KMS-11 (cell line): ENCODE measurements around the gene ANGPT4.

Source experiments
- H2AFZ ChIP-seq: fragments of 200-600 bp; sonication (generic); 2 replicates; pipeline ENCODE4 v1.6.1; 2016; ENCODE audit warnings: antibody characterized with exemption, mixed run types, low read depth
- H3K27ac ChIP-seq: fragments of 200-600 bp; sonication (generic); 2 replicates; pipeline ENCODE4 v1.6.1; 2016; ENCODE audit warnings: mild to moderate bottlenecking, mixed run types
- H3K27me3 ChIP-seq: fragments of 200-600 bp; sonication (generic); 2 replicates; pipeline ENCODE4 v1.6.1; 2017; ENCODE audit warnings: mild to moderate bottlenecking, low read depth, mixed run types, moderate library complexity; ENCODE audit not compliant: insufficient read depth
- H3K36me3 ChIP-seq: fragments of 200-600 bp; sonication (generic); 2 replicates; pipeline ENCODE4 v1.6.1; 2017; ENCODE audit warnings: mild to moderate bottlenecking, mixed run types; ENCODE audit not compliant: insufficient read depth
- H3K4me1 ChIP-seq: fragments of 200-600 bp; sonication (generic); 2 replicates; pipeline ENCODE4 v1.6.1; 2016; ENCODE audit warnings: mild to moderate bottlenecking, low read depth, mixed run types; ENCODE audit not compliant: poor library complexity, severe bottlenecking
- H3K4me2 ChIP-seq: fragments of 200-600 bp; sonication (generic); 2 replicates; pipeline ENCODE4 v1.7.0; 2016; ENCODE audit warnings: mild to moderate bottlenecking, mixed run types
- H3K4me3 ChIP-seq: fragments of 200-600 bp; sonication (generic); IDR thresholded peaks from 2 replicates; pipeline ENCODE4 v1.6.1; 2017; ENCODE audit warnings: low read depth, low read length, mixed read lengths; ENCODE audit not compliant: insufficient read depth
- H3K79me2 ChIP-seq: fragments of 200-600 bp; sonication (generic); 2 replicates; pipeline ENCODE4 v1.6.1; 2016; ENCODE audit warnings: low read depth, mixed run types; ENCODE audit not compliant: insufficient read depth
- H3K9ac ChIP-seq: fragments of 200-600 bp; sonication (generic); 2 replicates; pipeline ENCODE4 v1.6.1; 2016; ENCODE audit warnings: mild to moderate bottlenecking, mixed run types
- H4K20me1 ChIP-seq: fragments of 200-600 bp; sonication (generic); 2 replicates; pipeline ENCODE4 v1.6.1; 2016; ENCODE audit warnings: mild to moderate bottlenecking, mixed run types; ENCODE audit not compliant: insufficient read depth
- CTCF ChIP-seq: fragments of 200-600 bp; sonication (generic); conservative IDR thresholded peaks from 2 replicates; pipeline ENCODE4 v1.6.1; 2017; ENCODE audit warnings: low read depth, mild to moderate bottlenecking, antibody characterized with exemption, low read length, moderate library complexity, mixed read lengths

The ANGPT4 gene

GRCh38 chr20:872855-873520, 43.1 kb downstream of the ANGPT4 start:
- Histone ChIP-seq H3K79me2 (no peaks in the 10 kb centered on the region), H3K4me2 (no peak overlapping the region), H3K27ac (no peak overlapping the region), H3K9ac (no peak overlapping the region), H3K36me3 (no peaks in the 10 kb centered on the region), H3K4me3 (no peak overlapping the region), H3K4me1 (no peaks in the 10 kb centered on the region), H4K20me1 (no peaks in the 10 kb centered on the region), H3K27me3 (no peaks in the 10 kb centered on the region), H2AFZ (no peak overlapping the region)
- no peak for TF ChIP-seq CTCF

- TF ChIP-seq CTCF: no peak
- Histone ChIP-seq H3K27me3 (no peaks in the 10 kb centered on the region), H3K4me1 (no peaks in the 10 kb centered on the region), H3K79me2 (no peaks in the 10 kb centered on the region), H4K20me1 (no peaks in the 10 kb centered on the region), H2AFZ (no peak overlapping the region), H3K4me3 (no peak overlapping the region), H3K9ac (no peak overlapping the region), H3K36me3 (no peaks in the 10 kb centered on the region), H3K27ac (no peak overlapping the region), H3K4me2 (no peak overlapping the region)
These were observed 44.2 kb downstream of the ANGPT4 start for GRCh38 chr20:871948-872347.

GRCh38 chr20:871436-871835, 44.7 kb downstream of the ANGPT4 start:
- no peak for TF ChIP-seq CTCF

DNA sequence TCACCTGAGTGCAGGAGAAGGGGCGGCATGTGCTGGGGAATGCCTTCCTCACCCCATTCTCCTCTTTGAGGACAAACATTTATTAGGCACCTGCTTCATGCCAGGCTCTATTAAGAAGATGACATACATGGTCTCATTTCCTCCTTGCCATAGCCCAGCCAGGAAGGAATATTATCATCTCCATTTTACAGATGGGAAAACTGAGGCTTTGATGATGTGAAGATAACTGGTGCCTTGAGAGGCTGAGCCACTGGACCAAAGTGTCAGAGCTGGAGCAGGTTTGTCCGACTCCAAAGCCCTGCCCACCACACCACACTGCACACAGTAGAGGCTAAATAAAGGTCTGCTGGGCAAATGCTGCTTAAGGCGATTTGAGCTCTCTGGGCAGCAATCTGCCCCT, 45.4 kb downstream of the ANGPT4 start:
- Histone ChIP-seq H3K4me1 (no peaks in the 10 kb centered on the region), H3K4me2 (no peak overlapping the region), H3K79me2 (no peaks in the 10 kb centered on the region), H3K9ac (no peak overlapping the region), H3K4me3 (no peak overlapping the region), H3K27me3 (no peaks in the 10 kb centered on the region), H4K20me1 (no peaks in the 10 kb centered on the region), H2AFZ (no peak overlapping the region), H3K36me3 (no peaks in the 10 kb centered on the region), H3K27ac (no peak overlapping the region)
- no peak for TF ChIP-seq CTCF

More at GRCh38 chr20:871436-871835, 44.7 kb downstream of the ANGPT4 start:
- no peaks in the 10 kb centered on the region for H3K36me3 ChIP-seq
- no peaks in the 10 kb centered on the region for H3K27me3 ChIP-seq
- no peak overlapping the region for H2AFZ ChIP-seq
- no peaks in the 10 kb centered on the region for H4K20me1 ChIP-seq
- no peak overlapping the region for H3K9ac ChIP-seq
- H3K27ac ChIP-seq: no peak overlapping the region
- H3K4me1 ChIP-seq: no peaks in the 10 kb centered on the region
- no peak overlapping the region for H3K4me3 ChIP-seq
- no peaks in the 10 kb centered on the region for H3K79me2 ChIP-seq
- no peak overlapping the region for H3K4me2 ChIP-seq
